Activated effector memory CD4-positive, alpha-beta T cell treated with anti-CD3 and anti-CD28 coated beads, Interleukin-2, amount 50 U/mL, for 16 hours (primary cell): ENCODE results near the gene UBTD2.
A peak's percentile ranks its signal among the peaks of the same experiment; 100 is the strongest.
"Not testable (repeated sequence)": the region's sequence is repeated elsewhere in the genome, so short reads cannot be mapped to it uniquely, and the experiment has no call there.

ENCODE experiments used
- DNase-seq: peaks from one replicate; pipeline ENCODE4 v3.0.0-alpha.2; 2020

Gene UBTD2, protein sequence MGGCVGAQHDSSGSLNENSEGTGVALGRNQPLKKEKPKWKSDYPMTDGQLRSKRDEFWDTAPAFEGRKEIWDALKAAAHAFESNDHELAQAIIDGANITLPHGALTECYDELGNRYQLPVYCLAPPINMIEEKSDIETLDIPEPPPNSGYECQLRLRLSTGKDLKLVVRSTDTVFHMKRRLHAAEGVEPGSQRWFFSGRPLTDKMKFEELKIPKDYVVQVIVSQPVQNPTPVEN

GRCh38 chr5:172283020-172283861 is at the start of gene UBTD2:
TSS of gene UBTD2 (minus strand) at chr5:172283764. CDS start at chr5:172283665, 99 bp downstream.
- DNase-seq = peak; percentile 91

GRCh38 chr5:172326901-172327300 is 43.3 kb upstream of the UBTD2 start:
- not testable (repeated sequence) for DNase-seq

- no peak for DNase-seq
Observed at GRCh38 chr5:172325452-172325851, 41.9 kb upstream of the UBTD2 start.

DNA sequence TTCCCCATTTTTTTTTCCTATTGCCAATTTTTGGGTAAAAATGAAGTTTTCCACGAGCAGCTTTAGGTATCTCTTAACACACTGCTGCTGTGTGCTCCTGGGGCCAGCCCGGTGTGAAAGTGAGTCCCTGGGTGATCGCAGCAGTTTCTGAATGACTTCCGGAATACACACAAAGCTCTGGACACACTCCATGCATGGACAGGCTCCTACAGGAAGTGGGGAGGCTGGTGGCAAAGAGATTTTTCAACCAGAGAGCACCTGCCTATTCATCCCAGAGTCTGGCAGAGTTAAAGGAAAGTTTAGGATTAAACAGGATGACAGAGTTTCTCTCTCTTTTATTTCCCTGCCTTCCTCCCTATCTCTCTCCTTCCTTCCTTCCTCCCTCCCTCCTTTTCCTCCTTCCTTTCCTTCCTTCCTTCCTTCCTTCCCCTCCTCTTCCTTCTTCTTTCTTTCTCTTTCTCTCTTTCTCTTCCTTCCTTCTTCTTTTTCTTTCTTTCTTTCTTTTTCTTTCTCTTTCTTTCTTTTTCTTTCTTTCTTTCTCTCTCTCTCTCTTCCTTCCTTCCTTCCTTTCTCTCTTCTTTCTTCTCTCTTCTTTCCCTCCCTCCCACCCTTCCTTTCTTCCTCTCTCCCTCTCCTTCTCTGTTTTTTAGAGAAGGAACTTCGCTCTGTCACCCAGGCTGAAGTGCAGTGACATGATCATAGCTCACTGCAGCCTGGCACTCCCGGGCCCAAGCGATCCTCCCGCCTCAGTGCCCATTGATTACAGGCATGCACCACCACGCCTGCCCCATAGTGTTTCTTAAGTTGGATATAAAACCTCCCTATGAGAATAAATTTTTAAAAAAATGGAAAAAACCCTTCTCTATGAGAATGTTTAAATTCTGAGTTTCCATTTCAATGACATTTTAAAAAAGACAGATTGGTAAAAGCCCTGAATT is 38.7 kb upstream of the UBTD2 start:
- no peak for DNase-seq

- DNase-seq = no peak
Observed at GRCh38 chr5:172321593-172321992, 38.0 kb upstream of the UBTD2 start.

- no peak for DNase-seq
Observed at GRCh38 chr5:172319708-172320441, 36.3 kb upstream of the UBTD2 start.

GRCh38 chr5:172315587-172316493 is 32.3 kb upstream of the UBTD2 start:
- no peak for DNase-seq

DNA sequence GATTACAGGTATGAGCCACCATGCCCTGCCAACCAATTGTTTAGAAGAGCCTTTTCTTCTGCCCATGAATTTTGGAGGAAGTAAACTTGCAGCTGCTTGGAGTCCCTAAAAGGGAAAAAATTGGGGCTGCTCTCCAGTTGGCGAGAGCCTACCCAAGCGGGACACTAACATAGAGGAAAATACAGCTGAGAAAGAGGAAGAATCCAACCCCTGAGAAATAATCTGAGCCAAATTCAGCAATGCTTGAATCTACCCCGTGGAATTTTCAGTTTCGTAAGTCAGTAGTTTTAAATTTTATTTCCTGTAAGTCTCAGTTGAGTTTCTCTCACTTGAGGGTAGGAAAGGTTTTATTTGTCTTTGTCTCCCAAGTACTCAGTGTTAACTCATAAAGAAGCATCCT is 30.4 kb upstream of the UBTD2 start:
- no peak for DNase-seq

DNA sequence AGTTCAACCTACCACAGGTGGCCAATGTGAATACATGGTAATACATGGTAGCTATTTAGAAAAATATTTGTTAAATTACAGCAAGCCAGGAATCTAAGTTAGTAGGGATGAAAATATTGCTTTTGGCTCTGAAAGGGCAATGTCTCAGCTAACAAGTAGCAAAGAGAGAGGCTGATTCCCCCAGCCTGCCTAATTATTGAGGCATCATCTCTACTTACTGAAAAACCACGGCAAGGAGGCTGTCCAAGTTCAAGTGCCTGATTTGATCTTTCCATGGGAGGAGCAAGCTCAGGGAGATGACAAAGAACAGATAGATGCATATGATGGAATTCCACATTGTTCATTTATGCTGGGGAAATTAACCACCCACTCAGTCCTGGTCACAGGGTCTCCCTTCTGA is 28.7 kb upstream of the UBTD2 start:
- DNase-seq = no peak

DNA sequence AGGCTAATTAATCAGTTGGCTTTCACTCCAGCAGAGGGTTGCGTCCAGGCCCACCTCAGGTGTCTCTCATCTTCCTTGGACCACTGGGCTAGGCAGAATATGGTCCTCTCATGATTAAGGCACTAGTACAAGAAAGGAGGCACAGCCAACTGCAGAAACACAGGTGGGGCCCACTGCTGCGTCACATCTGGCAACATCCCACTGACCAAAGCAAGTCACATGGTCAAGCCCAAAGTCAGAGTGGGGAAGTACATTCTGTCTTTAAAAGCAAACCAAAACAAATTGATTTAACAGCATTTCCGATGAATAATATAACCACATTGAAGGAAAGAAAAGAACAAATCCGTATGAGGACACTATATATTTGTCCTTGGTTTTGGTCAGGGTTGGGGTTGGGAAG is 28.0 kb upstream of the UBTD2 start:
- no peak for DNase-seq

DNA sequence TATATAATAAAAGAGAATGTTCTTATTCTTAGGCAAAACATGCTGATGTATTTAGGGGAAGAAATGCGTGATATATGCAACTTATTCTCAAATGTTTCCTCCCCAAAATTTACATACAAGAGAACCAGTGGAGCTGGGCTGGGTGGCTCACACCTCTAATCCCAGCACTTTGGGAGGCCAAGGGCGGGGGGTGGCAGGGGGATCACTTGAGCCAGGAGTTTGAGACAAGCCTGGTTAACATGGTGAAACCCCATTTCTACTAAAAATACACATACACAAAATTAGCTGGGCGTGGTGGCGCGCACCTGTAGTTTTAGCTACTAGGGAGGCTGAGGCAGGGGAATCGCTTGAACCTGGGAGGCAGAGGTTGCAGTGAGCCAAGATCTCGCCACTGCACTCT is 27.5 kb upstream of the UBTD2 start:
- no peak for DNase-seq

DNA sequence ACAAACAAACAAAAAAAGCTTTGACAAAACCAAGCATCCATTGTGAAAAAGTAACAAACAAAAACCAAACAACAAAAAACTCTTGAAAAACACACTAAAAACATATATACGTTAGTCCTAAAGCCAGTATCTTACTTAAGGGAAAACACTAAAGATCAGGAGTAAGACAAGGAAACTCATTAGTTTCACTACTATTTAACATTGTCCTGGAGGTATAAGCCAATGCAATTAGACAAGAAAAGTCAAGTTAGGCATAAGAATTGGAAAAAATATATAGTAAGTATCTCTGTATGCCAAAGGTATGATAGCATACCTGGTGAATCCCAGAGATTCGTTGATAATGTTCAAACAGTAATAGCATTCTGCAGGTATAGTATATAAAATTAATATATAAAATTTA is 21.8 kb upstream of the UBTD2 start:
- DNase-seq = no peak

DNA sequence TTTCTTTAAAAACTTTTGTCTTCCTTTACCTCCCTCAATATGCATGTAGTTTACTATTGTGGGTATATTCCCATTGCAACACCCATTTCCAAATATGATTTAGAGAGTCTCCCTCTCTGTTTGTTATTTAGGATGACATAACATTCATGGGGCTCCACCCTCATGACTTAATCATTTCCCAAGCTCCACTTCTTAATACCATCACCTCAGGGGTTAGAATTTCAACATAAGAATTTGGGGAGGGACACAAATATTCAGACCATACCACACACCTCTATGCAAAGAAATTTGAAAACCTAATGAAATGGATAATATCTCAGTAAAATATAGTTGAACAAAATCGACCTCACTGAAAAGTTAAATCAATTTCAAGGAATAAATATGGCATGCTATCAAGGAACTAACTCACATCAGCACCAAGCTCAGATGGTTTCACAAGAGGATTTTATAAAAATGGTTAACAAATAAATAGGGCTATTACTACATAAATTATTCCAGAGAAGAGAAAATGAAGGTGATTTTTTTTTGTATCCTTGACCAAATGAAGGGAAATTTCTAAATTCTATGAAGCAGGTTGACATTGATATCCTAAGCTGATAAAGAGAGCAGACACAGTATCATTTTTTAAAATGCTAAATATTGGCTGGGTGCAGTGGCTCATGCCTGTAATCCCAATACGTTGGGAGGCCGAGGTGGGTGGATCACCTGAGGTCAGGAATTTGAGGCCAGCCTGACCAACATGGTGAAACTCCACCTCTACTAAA is 20.2 kb upstream of the UBTD2 start:
- DNase-seq = no peak

- no peak for DNase-seq
Observed at GRCh38 chr5:172303162-172303561, 19.6 kb upstream of the UBTD2 start.

- no peak for DNase-seq
Observed at GRCh38 chr5:172302047-172302710, 18.6 kb upstream of the UBTD2 start.

DNA sequence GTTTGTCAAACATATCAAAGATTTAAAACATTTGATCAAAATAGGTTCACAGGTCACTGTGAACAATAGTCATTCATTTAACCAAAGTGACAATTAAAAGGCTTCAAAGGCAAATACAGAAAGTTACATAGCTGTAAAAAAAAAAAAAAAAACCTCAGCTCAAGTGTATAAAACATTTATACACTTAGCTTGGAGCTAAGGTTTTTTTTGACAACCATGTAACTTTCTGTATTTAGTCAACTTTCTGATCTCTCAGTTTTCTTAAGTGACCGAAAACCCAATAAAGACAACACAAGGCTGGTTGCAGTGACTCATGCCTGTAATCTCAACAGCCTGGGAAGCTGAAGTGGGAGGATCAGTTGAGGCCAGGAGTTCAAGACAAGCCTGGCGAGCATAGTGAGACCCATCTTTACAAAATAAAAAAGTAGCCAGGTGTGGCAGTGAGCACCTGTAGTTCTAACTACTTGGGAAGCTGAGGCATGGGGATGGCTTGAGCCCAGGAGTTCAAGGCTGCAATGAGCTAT is 16.4 kb upstream of the UBTD2 start:
- DNase-seq = no peak

DNA sequence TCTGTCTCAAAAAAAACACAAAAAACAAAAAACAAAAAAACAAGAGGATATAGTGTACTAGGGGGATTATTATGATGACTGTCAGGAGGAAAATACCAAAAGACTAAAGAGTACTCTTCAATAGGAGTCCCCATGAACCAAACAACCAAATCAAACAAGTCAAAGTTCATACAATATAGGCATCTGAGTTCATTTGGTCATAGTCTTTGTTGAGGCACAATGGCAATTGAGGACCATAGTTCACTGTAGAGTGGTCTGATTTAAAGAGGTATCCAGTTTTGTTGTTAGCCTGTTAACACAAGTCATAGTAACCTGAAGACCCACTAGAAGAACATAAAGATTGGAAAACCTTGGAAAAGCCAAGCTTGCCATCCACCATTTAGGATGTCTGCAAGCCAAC is 11.3 kb upstream of the UBTD2 start:
- no peak for DNase-seq

DNA sequence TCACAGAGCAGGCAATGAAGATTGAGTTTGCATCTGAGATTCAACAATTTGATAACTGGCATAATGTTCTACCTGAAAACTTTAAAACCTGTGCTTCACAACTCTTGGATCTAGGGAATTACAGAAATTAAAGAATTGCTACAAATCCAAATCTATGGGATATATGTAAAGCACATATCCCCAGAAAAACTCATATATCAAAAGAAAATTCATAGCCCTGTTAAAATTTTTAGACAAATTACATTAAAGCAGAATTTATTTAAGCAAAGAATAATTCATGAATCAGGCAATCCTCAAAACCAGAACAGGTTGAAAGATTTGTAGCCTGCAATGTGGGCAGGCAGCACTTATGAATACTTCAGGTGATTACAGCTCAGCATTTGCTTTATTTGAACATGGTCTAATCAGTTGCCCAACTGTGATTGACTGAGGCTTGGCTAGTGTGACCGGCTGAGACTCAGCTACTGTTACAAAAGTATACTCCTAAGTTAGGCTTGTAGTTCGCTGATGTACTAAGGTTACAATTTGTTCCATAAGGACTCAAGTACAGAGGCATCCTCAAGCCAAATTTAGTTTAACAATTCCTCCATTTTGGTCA is 10.3 kb upstream of the UBTD2 start:
- no peak for DNase-seq

- peak; percentile 81 for DNase-seq
Observed at GRCh38 chr5:172293054-172293744, 9.6 kb upstream of the UBTD2 start.
